Activated CD4-positive, alpha-beta T cell treated with anti-CD3 and anti-CD28 coated beads, Interleukin-2, amount 10 ng/mL, durations not matched to agents 24 days and 14 days (primary cell): ENCODE data around the gene KMT5B. TPM values are rescaled to one million over a fixed set of nuclear protein-coding genes. Genes with fewer than 3 reads are reported as not detected.

Experiments used
- total RNA-seq: library from RNA; stranded (reverse); gene quantifications from 2 replicates; pipeline ENCODE4 v1.2.3, GENCODE V29; 2022

KMT5B gene
- total RNA-seq, 1 donor from 2014 or later = 34.7 TPM

Other genes with a start within 250 kb of the KMT5B start
- gene UNC93B1, start 209.2 kb downstream of the KMT5B start, total RNA-seq = 13.8 and 15.6 TPM in 2 replicates
- gene ALDH3B1, start 203.0 kb downstream of the KMT5B start, total RNA-seq = not detected in 2 replicates
- gene NDUFS8, start 182.6 kb downstream of the KMT5B start, total RNA-seq = 153 and 159 TPM in 2 replicates
- 141 and 149 TPM in 2 replicates for gene TCIRG1, start 174.3 kb downstream of the KMT5B start, total RNA-seq
- gene CHKA, start 91.9 kb downstream of the KMT5B start, total RNA-seq = 15.1 TPM in 2 replicates
- gene C11orf24, start 58.7 kb upstream of the KMT5B start, total RNA-seq = 38.0 and 43.2 TPM in 2 replicates
- 23.8 and 33.8 TPM in 2 replicates for gene LRP5, start 99.3 kb upstream of the KMT5B start, total RNA-seq
- gene PPP6R3, start 247.5 kb upstream of the KMT5B start, total RNA-seq = 124 and 132 TPM in 2 replicates